D721Med (cell line): Measurements from ENCODE around the gene PTK6.
"Not testable (repeated sequence)": the region's sequence is repeated elsewhere in the genome, so short reads cannot be mapped to it uniquely, and the experiment has no call there.

ENCODE experiments used
- DNase-seq: peaks from one replicate; pipeline ENCODE4 v3.0.0; 2011; ENCODE audit warnings: low spot score; ENCODE audit not compliant: insufficient read length
- FAIRE-seq: peaks from 2 replicates; lab custom pipeline; 2011; peaks lifted over from hg19 to GRCh38; lab: Jason Lieb, UNC
- CTCF ChIP-seq: IDR thresholded peaks from 2 replicates; pipeline ENCODE4 v1.5.1; 2012; ENCODE audit warnings: mild to moderate bottlenecking, control low read depth; ENCODE audit not compliant: insufficient read depth; ENCODE audit errors: missing control alignments

The PTK6 gene

DNA sequence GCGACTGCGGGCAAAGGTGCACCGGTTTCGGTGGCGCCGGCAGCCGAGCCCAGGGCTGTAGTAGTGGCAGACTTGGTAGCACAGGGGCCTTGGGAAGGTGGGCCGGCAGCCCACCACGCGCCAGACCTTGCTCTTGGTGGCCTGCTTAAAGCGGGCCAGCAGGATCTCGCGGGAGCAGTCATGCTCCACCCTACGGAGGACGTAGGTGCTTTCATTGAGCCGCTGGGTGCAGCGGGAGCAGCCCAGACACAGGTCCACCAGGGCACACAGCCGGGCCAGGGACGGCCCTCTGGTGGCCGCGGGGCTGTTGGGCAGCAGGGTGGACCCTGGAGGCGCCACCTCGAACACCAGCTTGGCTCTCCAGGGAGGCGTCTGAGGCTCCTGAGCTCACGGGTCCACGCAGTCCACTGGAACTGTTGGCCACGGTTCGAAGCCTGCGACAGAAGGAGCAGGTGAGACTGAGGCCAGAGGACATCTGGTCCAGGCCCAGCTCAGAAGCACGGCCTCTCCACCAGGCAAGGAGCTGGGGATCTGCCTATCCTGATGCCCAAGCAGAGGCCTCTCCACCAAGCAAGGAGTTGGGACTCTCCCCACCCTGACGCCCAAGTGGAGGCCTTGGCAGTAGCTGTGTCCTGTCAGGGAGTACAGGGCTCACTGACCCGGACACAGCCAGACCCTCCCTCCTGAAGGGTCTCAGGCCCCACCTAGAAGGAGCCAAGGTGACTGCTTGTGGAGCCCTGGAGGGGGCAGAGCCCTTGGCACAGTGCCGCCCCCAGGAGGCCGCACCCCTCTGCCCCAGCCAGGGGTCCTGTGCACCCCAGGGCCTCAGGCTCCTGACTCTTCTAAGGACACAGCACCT, 35.8 kb upstream of the PTK6 start:
- DNase-seq = no peak
- FAIRE-seq = no peak
- TF ChIP-seq CTCF = no peak

DNA sequence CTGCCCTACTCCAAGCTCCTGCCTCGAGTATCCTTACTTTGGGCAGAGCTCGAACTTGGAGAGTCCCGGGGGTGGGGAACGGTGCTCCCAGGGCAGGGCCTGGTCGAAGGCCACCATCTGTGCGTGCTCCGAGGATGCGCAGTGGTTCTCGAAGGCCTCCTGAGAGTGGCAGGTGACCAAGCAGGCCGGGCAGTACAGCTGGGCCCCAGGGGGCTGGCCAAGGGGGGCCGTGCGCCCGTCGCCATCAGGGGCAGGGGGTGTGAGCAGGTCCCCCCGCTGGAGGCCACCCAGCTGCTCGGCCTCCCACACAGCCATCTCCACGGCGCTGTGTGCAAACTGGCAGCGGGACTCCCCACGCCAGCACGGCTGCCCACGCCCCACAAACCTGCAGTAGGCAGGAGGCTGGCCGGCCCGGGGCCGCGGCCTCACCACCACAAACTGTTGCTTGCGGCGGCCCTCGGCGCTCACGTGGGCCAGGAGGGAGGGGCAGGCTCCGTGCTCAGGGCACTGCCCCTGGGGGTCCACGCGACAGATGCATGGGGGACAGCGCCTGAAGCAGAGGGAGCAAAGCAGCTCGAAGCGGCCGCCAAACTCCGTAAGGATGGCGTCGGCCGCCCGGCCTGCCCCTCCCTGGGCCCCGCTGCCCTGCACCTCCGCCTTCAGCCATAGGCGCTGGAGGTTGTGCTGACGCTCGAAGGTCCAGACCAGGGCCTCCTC, 35.1 kb upstream of the PTK6 start:
- TF ChIP-seq CTCF = no peak
- no peak for DNase-seq
- FAIRE-seq = no peak

GRCh38 chr20:63571087-63571478, 33.9 kb upstream of the PTK6 start:
- DNase-seq, FAIRE-seq: not testable (repeated sequence)

DNA sequence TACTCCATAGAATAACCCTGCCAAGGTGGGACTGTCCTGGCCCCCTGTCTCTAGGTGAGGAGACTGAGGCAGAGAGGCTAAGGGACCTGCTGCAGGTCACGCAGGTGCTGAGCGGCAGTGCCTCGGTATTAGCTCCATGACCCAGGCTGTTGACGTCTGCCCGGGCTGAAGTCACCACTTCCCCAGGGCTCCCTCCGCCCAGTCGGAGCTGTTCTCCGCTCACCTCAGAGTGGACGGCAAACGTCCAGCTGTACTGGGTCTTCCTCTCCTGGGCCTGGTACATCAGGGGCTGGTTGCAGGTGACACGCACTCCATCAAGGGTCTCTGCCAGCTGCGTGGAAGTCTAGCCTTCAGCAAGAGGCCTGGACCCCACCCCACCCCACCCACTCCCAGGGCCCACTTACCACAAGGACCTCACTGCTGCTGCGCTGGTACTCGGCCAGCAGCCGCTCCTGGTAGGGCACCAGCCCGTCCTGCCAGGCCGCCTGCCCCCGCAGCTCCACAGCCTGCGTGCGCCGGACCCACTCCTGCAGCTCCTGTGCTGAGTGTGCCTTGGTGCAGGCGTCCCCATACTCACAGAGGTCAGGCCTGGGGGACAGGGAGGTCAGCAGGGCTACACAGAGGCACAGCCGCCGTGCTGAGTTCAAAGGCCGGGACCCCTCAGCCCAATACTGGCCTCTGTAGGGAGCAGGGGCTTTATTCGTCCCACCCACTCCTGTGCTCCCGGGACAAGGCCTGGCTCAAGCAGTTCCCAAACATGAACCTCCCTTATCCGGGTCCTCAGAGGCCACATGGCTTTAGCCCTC, 33.3 kb upstream of the PTK6 start:
- no peak for DNase-seq
- no peak for FAIRE-seq
- no peak for TF ChIP-seq CTCF

DNA sequence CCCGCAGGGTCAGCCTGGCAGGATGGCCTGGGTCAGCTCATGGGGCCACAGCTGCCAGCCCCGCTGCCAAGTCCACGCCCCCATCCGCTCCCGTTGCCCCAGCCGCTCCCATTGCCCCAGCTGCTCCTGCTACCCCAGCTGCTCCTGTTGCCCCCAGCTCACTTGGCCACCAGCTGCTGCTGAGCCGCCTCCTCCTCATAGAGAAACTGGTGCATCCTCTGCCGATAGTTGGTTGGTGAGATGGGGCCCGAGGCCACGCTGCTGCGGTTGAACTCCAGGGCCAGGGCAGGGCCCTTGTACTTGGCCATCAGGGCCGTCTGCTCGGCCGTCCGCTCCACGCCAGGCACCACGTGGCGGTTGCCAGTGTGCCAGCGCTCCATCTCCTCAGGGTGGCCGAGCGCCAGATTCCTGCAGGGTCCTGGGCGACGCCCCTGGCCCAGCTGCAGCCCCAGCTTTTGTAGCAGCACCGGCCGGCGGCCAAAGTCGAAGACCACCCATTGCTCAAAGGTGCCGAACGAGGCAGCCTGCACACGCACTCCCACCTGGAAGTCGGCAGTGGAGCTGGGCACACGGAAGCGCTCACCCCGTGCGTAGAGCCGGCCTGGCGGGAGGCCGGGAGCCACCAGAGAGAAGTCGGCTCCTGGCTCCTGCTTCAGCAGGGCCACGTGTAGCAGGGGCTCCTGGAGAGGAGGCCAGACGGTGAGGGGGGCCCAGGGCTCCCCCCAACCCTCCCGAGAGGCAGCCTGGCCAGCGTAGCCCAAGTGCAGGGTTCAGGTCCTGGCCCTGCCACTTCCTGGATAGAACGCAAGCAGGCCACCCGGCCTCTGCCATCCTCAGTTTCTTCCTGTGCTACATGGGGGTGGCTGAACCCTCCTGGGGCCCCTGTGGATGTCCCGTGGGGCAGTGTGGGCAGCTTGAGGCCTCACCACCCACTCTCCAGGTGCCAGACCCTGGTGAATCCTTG, 32.1 kb upstream of the PTK6 start:
- DNase-seq (no peak), FAIRE-seq (no peak)
- TF ChIP-seq CTCF = no peak

DNA sequence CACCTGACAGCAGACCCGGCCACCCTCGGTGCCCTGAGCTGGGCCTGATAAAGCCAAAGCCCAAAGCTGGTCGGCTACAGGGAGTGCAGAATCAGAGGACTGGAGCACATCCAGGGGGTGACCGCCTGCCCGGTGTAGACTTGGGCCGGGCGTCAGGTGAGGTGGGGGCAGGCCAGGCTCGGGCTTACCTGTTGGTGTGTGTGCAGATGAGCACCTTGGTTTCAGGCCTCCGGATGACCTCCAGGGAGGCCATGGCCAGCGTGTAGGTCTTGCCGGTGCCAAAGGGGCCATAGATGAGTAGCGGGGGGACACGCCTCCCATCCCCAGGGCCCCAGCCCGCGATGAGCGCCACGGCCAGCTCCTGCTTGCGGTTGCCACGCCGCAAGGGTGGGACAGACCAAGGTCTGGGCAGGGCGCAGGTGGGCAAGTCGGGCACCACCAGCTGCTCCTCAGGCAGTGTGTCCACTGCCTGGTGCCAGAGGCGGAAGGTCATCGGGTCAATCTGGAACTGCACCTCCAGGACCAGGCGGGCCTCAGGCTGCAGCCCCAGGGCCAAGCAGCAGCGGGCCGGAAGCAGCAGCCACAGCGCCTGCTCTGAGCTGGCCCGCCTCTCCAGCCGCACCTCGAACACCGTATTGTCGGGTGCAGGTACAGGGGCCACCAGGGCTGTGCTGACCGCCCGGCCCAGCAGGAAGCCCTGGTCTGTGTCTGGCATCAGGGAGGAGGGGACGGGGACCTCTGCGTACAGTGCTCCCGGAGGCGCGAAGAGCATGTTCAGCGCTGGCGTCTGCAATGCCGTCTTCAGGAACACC, 31.2 kb upstream of the PTK6 start:
- FAIRE-seq (no peak), DNase-seq (no peak)
- no peak for TF ChIP-seq CTCF
